ENCODE data around the gene RNF169.

- TF ChIP-seq CTCF (IDR thresholded peaks at IDR 0.05) (no peak), POLR2AphosphoS5 (IDR thresholded peaks at IDR 0.05) (no peak)
Observed at GRCh38 chr11:74778581-74778980, 29.9 kb downstream of the RNF169 start.
